ENCODE data around the gene MIR17HG. TPM values are rescaled to one million over a fixed set of nuclear protein-coding genes. Genes with fewer than 3 reads are reported as not detected.

MIR17HG gene
- polyA plus RNA-seq, 1 donor from 2014 or later: 0.79 TPM

GRCh38 chr13:91331047-91331915, 16.2 kb upstream of the MIR17HG start:
- Histone ChIP-seq H2AFZ (ENCODE audit: low read depth, low read length) (no peak overlapping the region), H4K20me1 (ENCODE audit: insufficient read depth) (no peaks in the 10 kb centered on the region), H3K9ac (ENCODE audit: low read length) (no peak overlapping the region), H3K4me2 (ENCODE audit: low read length) (no peak overlapping the region), H3K9me3 (ENCODE audit: low read length) (no peaks in the 10 kb centered on the region), H3K27ac (ENCODE audit: low read length) (no peak overlapping the region), H3K4me3 (ENCODE audit: low read length) (no peak overlapping the region), H3K9me2 (ENCODE audit: insufficient read depth, low read length) (no peaks in the 10 kb centered on the region), H3F3A (ENCODE audit: insufficient read depth, low read length, poor library complexity, severe bottlenecking) (no peaks in the 10 kb centered on the region), H3K27me3 (ENCODE audit: insufficient read depth, low read depth, low read length) (no peaks in the 10 kb centered on the region), H3K36me3 (ENCODE audit: insufficient read depth, low read length) (no peaks in the 10 kb centered on the region), H3K79me2 (replicated peaks; ENCODE audit: insufficient read depth, low read length) (no peaks in the 10 kb centered on the region)
- TF ChIP-seq EZH2 (IDR thresholded peaks at IDR 0.05; ENCODE audit: borderline replicate concordance, insufficient read depth, low read length, poor library complexity, severe bottlenecking): no peak
- no peak for TF ChIP-seq RAD21 (conservative IDR thresholded peaks at IDR 0.05)
- no peak for TF ChIP-seq POLR2AphosphoS5 (IDR thresholded peaks at IDR 0.05)
- no peak for TF ChIP-seq EP300 (conservative IDR thresholded peaks at IDR 0.05; ENCODE audit: poor library complexity, severe bottlenecking)
- no peak for TF ChIP-seq REST (IDR thresholded peaks at IDR 0.05; ENCODE audit: borderline replicate concordance)
- no peak for TF ChIP-seq TAF1 (IDR thresholded peaks at IDR 0.05; ENCODE audit: low read depth)
- TF ChIP-seq SMC3 (conservative IDR thresholded peaks at IDR 0.05; ENCODE audit: poor library complexity): no peak
- no peak for TF ChIP-seq CTCF (IDR thresholded peaks at IDR 0.05; ENCODE audit: poor library complexity, severe bottlenecking)
- no peak for TF ChIP-seq MXI1 (conservative IDR thresholded peaks at IDR 0.05; ENCODE audit: poor library complexity, severe bottlenecking)

- Histone ChIP-seq H3K9ac (ENCODE audit: low read length) (no peak overlapping the region), H3K9me3 (ENCODE audit: low read length) (no peaks in the 10 kb centered on the region), H3F3A (ENCODE audit: insufficient read depth, low read length, poor library complexity, severe bottlenecking) (no peaks in the 10 kb centered on the region), H3K9me2 (ENCODE audit: insufficient read depth, low read length) (no peaks in the 10 kb centered on the region), H3K4me2 (ENCODE audit: low read length) (no peak overlapping the region), H3K27ac (ENCODE audit: low read length) (no peak overlapping the region), H3K27me3 (ENCODE audit: insufficient read depth, low read depth, low read length) (peaks cover 7% of the 10 kb centered on the region), H3K4me3 (ENCODE audit: low read length) (no peak overlapping the region), H2AFZ (ENCODE audit: low read depth, low read length) (no peak overlapping the region), H4K20me1 (ENCODE audit: insufficient read depth) (peaks cover 12% of the 10 kb centered on the region), H3K79me2 (replicated peaks; ENCODE audit: insufficient read depth, low read length) (peaks cover 21% of the 10 kb centered on the region), H3K36me3 (ENCODE audit: insufficient read depth, low read length) (no peaks in the 10 kb centered on the region)
- no peak for TF ChIP-seq POLR2AphosphoS5 (IDR thresholded peaks at IDR 0.05)
- TF ChIP-seq MXI1 (conservative IDR thresholded peaks at IDR 0.05; ENCODE audit: poor library complexity, severe bottlenecking): no peak
- TF ChIP-seq EZH2 (IDR thresholded peaks at IDR 0.05; ENCODE audit: borderline replicate concordance, insufficient read depth, low read length, poor library complexity, severe bottlenecking): no peak
- no peak for TF ChIP-seq EP300 (conservative IDR thresholded peaks at IDR 0.05; ENCODE audit: poor library complexity, severe bottlenecking)
- TF ChIP-seq RAD21 (conservative IDR thresholded peaks at IDR 0.05): no peak
- TF ChIP-seq REST (IDR thresholded peaks at IDR 0.05; ENCODE audit: borderline replicate concordance): no peak
- TF ChIP-seq TAF1 (IDR thresholded peaks at IDR 0.05; ENCODE audit: low read depth): no peak
- TF ChIP-seq CTCF (IDR thresholded peaks at IDR 0.05; ENCODE audit: poor library complexity, severe bottlenecking): no peak
These were observed 1.4 kb upstream of the MIR17HG start for GRCh38 chr13:91346062-91346461.

Data from neural cell (in vitro differentiated cells).